H9 (cell line): ENCODE data around the gene TLR10. TPM values are rescaled to one million over a fixed set of nuclear protein-coding genes. Genes with fewer than 3 reads are reported as not detected.

Experiments used
- DNase-seq: peaks from one replicate; pipeline ENCODE4 v3.0.0-alpha.2; 2017
- H2AFZ ChIP-seq: one replicate; pipeline ENCODE4 v1.6.1; 2013; ENCODE audit warnings: mild to moderate bottlenecking, low read length, control low read depth, moderate library complexity
- H2AK5ac ChIP-seq: 2 replicates; pipeline ENCODE4 v1.6.1; 2013; ENCODE audit warnings: low read length, control low read depth, mixed read lengths; ENCODE audit not compliant: insufficient read length
- H2BK120ac ChIP-seq: one replicate; pipeline ENCODE4 v1.6.1; 2013; ENCODE audit warnings: low read depth, mild to moderate bottlenecking, low read length, control low read depth, inconsistent platforms; ENCODE audit not compliant: poor library complexity, severe bottlenecking
- H2BK12ac ChIP-seq: 2 replicates; pipeline ENCODE4 v1.6.1; 2013; ENCODE audit warnings: low read length, control low read depth, mixed read lengths, low read depth; ENCODE audit not compliant: insufficient read length
- H2BK15ac ChIP-seq: 2 replicates; pipeline ENCODE4 v1.6.1; 2013; ENCODE audit warnings: low read depth, low read length, control low read depth
- H2BK20ac ChIP-seq: one replicate; pipeline ENCODE4 v1.6.1; 2013; ENCODE audit warnings: low read depth, mild to moderate bottlenecking, low read length, control low read depth, inconsistent platforms; ENCODE audit not compliant: poor library complexity, severe bottlenecking
- H2BK5ac ChIP-seq: 2 replicates; pipeline ENCODE4 v1.6.1; 2013; ENCODE audit warnings: low read length, control low read depth, mixed read lengths; ENCODE audit not compliant: insufficient read length
- H3K14ac ChIP-seq: 2 replicates; pipeline ENCODE4 v1.6.1; 2013; ENCODE audit warnings: low read length, control low read depth; ENCODE audit not compliant: insufficient read depth
- H3K18ac ChIP-seq: 2 replicates; pipeline ENCODE4 v1.6.1; 2013; ENCODE audit warnings: low read depth, mild to moderate bottlenecking, mixed read lengths, low read length, control low read depth; ENCODE audit not compliant: insufficient read length
- H3K23ac ChIP-seq: 2 replicates; pipeline ENCODE4 v1.6.1; 2013; ENCODE audit warnings: low read length, control low read depth, mixed read lengths, low read depth; ENCODE audit not compliant: insufficient read length
- H3K23me2 ChIP-seq: 2 replicates; pipeline ENCODE4 v1.6.1; 2013; ENCODE audit warnings: low read depth, mild to moderate bottlenecking, mixed read lengths, low read length, control low read depth; ENCODE audit not compliant: insufficient read length, poor library complexity, severe bottlenecking
- H3K27ac ChIP-seq: 2 replicates; pipeline ENCODE4 v1.5.1; 2013; ENCODE audit warnings: low read length, control low read depth, mixed read lengths, low read depth; ENCODE audit not compliant: insufficient read length
- H3K27me3 ChIP-seq: 2 replicates; pipeline ENCODE4 v1.6.1; 2013; ENCODE audit warnings: low read length, control low read depth, inconsistent platforms; ENCODE audit not compliant: insufficient read depth
- H3K4ac ChIP-seq: 2 replicates; pipeline ENCODE4 v1.6.1; 2013; ENCODE audit warnings: low read depth, mild to moderate bottlenecking, control low read depth, inconsistent platforms, low read length, moderate library complexity
- H3K4me1 ChIP-seq: 2 replicates; pipeline ENCODE4 v1.6.1; 2013; ENCODE audit warnings: low read length, control low read depth, inconsistent platforms; ENCODE audit not compliant: insufficient read depth
- H3K4me2 ChIP-seq: 2 replicates; pipeline ENCODE4 v1.6.1; 2013; ENCODE audit warnings: low read length, control low read depth, mixed read lengths; ENCODE audit not compliant: insufficient read length, insufficient read depth
- H3K56ac ChIP-seq: 2 replicates; pipeline ENCODE4 v1.6.1; 2013; ENCODE audit warnings: low read depth, mild to moderate bottlenecking, mixed read lengths, low read length, control low read depth; ENCODE audit not compliant: insufficient read length
- H3K79me1 ChIP-seq: 2 replicates; pipeline ENCODE4 v1.6.1; 2013; ENCODE audit warnings: low read depth, mild to moderate bottlenecking, moderate library complexity, low read length, control low read depth, inconsistent platforms; ENCODE audit not compliant: insufficient read depth, poor library complexity, severe bottlenecking
- H3K79me2 ChIP-seq: 2 replicates; pipeline ENCODE4 v1.6.1; 2013; ENCODE audit warnings: low read length, control low read depth, inconsistent platforms; ENCODE audit not compliant: insufficient read depth
- H3K9ac ChIP-seq: 2 replicates; pipeline ENCODE4 v1.6.1; 2013; ENCODE audit warnings: low read length, control low read depth, mixed read lengths; ENCODE audit not compliant: insufficient read length; ENCODE audit errors: extremely low read depth
- H3K9me3 ChIP-seq: one replicate; pipeline ENCODE4 v1.6.1; 2013; ENCODE audit warnings: low read depth, low read length, inconsistent platforms; ENCODE audit not compliant: control insufficient read depth
- H3T11ph ChIP-seq: one replicate; pipeline ENCODE4 v1.6.1; 2013; ENCODE audit warnings: mild to moderate bottlenecking, low read length, control low read depth, inconsistent platforms
- H4K20me1 ChIP-seq: one replicate; pipeline ENCODE4 v1.6.1; 2013; ENCODE audit not compliant: control insufficient read depth, insufficient read length, insufficient read depth
- H4K5ac ChIP-seq: 2 replicates; pipeline ENCODE4 v1.6.1; 2013; ENCODE audit warnings: low read depth, mild to moderate bottlenecking, mixed read lengths, low read length, control low read depth; ENCODE audit not compliant: insufficient read length
- H4K8ac ChIP-seq: replicated peaks from 2 replicates; pipeline ENCODE4 v1.6.1; 2013; ENCODE audit warnings: low read length, control low read depth, mixed read lengths, low read depth; ENCODE audit not compliant: insufficient read length
- H4K91ac ChIP-seq: 2 replicates; pipeline ENCODE4 v1.6.1; 2013; ENCODE audit warnings: low read depth, mild to moderate bottlenecking, moderate library complexity, mixed read lengths, low read length, control low read depth; ENCODE audit not compliant: insufficient read length
- H3K27ac Mint-ChIP-seq, 3 experiments: 2 replicates in 2 of 3; 3 replicates in 1 of 3; pipeline ENCODE4 v1.8.0; 2020 to 2021; ENCODE audit warnings: mixed read lengths in 3 of 3, mild to moderate bottlenecking in 1 of 3, moderate library complexity in 1 of 3
- H3K27me3 Mint-ChIP-seq: 2 replicates; pipeline ENCODE4 v1.8.0; 2021; ENCODE audit warnings: low read depth, mild to moderate bottlenecking, moderate library complexity, mixed read lengths
- H3K36me3 Mint-ChIP-seq, 3 experiments: 2 replicates in 2 of 3; 3 replicates in 1 of 3; pipeline ENCODE4 v1.8.0; 2020 to 2021; ENCODE audit warnings: low read depth in 3 of 3, mixed read lengths in 3 of 3; ENCODE audit not compliant: insufficient read depth in 1 of 3
- H3K4me1 Mint-ChIP-seq, 2 experiments: 2 replicates each; pipeline ENCODE4 v1.8.0; 2020; ENCODE audit warnings: mixed read lengths in 2 of 2
- H3K4me3 Mint-ChIP-seq, 2 experiments: 2 replicates in 1 of 2; 3 replicates in 1 of 2; pipeline ENCODE4 v1.8.0; 2020 to 2021; ENCODE audit warnings: mild to moderate bottlenecking in 2 of 2, mixed read lengths in 2 of 2, moderate library complexity in 1 of 2
- H3K9me3 Mint-ChIP-seq, 2 experiments: 2 replicates in 1 of 2; 3 replicates in 1 of 2; pipeline ENCODE4 v1.8.0; 2020; ENCODE audit warnings: mild to moderate bottlenecking in 2 of 2, mixed read lengths in 2 of 2, moderate library complexity in 1 of 2
- WGBS: extraction: QIAGEN DNeasy Blood & Tissue Kit; methylation state at CpG from one replicate; pipeline ENCODE4 v1.1.7; 2013; ENCODE audit warnings: missing lambda C conversion rate, low lambda C conversion rate, mixed read lengths; ENCODE audit not compliant: insufficient read length; ENCODE audit errors: extremely low coverage; 5-methylcytosine and 5-hydroxymethylcytosine counted together
- total RNA-seq: library from RNA; stranded (reverse); gene quantifications from 2 replicates; pipeline ENCODE4 v1.2.1, GENCODE V29; 2021
- TF ChIP-seq, protein P1 (sequence below): fragments of 200-600 bp; sonication (generic); conservative IDR thresholded peaks from 3 replicates; pipeline ENCODE4 v1.8.0; 2021; ENCODE audit warnings: antibody characterized with exemption, mild to moderate bottlenecking

TLR10 gene
- total RNA-seq, 1 experiment from 2014 or later: not detected

DNA sequence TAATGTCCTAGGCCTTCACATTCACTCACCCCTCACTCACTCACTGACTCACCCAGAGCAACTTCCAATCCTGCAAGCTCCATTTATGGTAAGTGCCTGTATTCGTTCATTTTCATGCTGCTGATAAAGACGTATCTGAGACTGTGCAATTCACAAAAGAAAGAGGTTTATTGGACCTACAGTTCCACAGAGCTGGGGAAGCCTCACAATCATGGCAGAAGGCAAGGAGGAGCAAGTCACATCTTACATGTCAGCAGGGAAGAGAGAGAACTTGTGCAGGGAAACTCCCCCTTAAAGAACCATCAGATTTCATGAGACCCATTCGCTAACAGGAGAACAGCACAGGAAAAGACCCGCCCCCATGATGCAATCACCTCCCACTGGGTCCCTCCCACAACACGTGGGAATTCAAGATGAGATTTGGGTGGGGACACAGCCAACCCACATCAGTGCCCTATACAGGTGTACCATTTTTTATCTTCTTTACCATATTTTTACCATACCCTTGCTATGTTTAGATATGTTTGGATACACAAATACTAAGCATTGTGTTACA, 40.0 kb upstream of the TLR10 start:
- Mint-ChIP-seq H3K36me3 (peaks cover 2 to 8% (median 2%) of the 10 kb centered on the region in 3 experiments; a peak in 5 of 7 replicates), H3K27me3 (peaks cover 7% of the 10 kb centered on the region), H3K9me3 (peaks cover 9 to 11% of the 10 kb centered on the region in 2 experiments; a peak in 4 of 5 replicates), H3K4me3 (no peak overlapping the region), H3K4me1 (no peaks in the 10 kb centered on the region), H3K27ac (no peak overlapping the region)
- Histone ChIP-seq H3K18ac (no peak overlapping the region), H3K4ac (no peak overlapping the region), H3K27me3 (no peaks in the 10 kb centered on the region), H3T11ph (no peak overlapping the region), H2BK15ac (no peak overlapping the region), H3K4me1 (no peaks in the 10 kb centered on the region), H2BK120ac (no peak overlapping the region), H3K79me2 (no peaks in the 10 kb centered on the region), H3K9me3 (peaks cover 7% of the 10 kb centered on the region), H2AFZ (no peak overlapping the region), H3K56ac (no peak overlapping the region), H3K9ac (no peak overlapping the region), H3K23me2 (no peaks in the 10 kb centered on the region), H3K4me2 (no peak overlapping the region), H2BK5ac (no peak overlapping the region), H4K8ac (no peak overlapping the region), H3K14ac (no peak overlapping the region), H2BK12ac (no peak overlapping the region), H4K5ac (no peak overlapping the region), H3K23ac (no peak overlapping the region), H4K20me1 (no peaks in the 10 kb centered on the region), H2BK20ac (no peak overlapping the region), H3K79me1 (no peaks in the 10 kb centered on the region), H3K27ac (no peak overlapping the region), H2AK5ac (no peak overlapping the region), H4K91ac (no peak overlapping the region)
- WGBS: no CpG with 5 or more reads among the region's 5 CpGs
- DNase-seq: no peak
- TF ChIP-seq, protein P1, sequence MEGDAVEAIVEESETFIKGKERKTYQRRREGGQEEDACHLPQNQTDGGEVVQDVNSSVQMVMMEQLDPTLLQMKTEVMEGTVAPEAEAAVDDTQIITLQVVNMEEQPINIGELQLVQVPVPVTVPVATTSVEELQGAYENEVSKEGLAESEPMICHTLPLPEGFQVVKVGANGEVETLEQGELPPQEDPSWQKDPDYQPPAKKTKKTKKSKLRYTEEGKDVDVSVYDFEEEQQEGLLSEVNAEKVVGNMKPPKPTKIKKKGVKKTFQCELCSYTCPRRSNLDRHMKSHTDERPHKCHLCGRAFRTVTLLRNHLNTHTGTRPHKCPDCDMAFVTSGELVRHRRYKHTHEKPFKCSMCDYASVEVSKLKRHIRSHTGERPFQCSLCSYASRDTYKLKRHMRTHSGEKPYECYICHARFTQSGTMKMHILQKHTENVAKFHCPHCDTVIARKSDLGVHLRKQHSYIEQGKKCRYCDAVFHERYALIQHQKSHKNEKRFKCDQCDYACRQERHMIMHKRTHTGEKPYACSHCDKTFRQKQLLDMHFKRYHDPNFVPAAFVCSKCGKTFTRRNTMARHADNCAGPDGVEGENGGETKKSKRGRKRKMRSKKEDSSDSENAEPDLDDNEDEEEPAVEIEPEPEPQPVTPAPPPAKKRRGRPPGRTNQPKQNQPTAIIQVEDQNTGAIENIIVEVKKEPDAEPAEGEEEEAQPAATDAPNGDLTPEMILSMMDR: no peak
